LNCaP clone FGC (cell line): ENCODE data around the gene DSCAM.

Experiments
- DNase-seq: peaks from one replicate; pipeline ENCODE4 v3.0.0-alpha.2; 2011; ENCODE audit warnings: low read depth
- H3K4me3 ChIP-seq: 2 replicates; pipeline ENCODE4 v1.5.1; 2011; ENCODE audit warnings: mild to moderate bottlenecking, low read depth, low read length, control low read depth
- TF ChIP-seq, protein P1 (sequence below): IDR thresholded peaks from 2 replicates; pipeline ENCODE4 v1.5.1; 2012; ENCODE audit warnings: mild to moderate bottlenecking; ENCODE audit not compliant: control insufficient read depth, insufficient read depth; ENCODE audit errors: extremely low read depth

The DSCAM gene

DNA sequence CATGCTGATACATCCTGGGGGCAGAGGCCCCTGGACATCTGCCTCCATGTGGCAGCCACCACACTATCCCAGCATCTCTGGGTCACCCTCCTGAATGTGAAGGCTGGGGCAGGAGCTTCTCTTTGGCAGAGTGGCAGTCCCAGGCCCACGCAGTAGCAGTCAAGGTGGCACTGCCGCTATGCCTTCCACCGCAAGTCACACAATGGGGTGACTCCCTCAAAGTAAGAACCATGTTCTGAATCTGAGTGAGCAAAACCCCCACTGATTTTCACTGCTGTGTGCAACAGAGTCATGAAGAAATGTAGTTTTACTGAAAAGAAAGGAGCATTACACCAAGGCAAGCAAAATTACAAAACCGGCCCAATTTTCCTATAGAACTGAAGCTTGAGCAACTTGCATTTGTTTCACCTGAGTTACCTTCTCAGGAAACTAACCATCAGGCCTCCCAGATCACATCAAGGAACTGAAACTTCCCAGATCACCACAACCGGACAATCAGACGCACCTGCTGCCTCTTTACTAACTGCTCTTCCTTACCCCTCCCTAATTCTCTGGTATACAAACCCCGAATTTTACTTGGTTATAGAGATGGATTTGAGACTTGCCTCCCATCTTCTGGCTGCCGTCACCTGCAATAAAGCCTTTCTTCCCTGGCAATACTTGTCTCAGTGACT lies 877.1 kb downstream of the DSCAM start:
- H3K4me3 ChIP-seq: no peak overlapping the region
- TF ChIP-seq, protein P1, sequence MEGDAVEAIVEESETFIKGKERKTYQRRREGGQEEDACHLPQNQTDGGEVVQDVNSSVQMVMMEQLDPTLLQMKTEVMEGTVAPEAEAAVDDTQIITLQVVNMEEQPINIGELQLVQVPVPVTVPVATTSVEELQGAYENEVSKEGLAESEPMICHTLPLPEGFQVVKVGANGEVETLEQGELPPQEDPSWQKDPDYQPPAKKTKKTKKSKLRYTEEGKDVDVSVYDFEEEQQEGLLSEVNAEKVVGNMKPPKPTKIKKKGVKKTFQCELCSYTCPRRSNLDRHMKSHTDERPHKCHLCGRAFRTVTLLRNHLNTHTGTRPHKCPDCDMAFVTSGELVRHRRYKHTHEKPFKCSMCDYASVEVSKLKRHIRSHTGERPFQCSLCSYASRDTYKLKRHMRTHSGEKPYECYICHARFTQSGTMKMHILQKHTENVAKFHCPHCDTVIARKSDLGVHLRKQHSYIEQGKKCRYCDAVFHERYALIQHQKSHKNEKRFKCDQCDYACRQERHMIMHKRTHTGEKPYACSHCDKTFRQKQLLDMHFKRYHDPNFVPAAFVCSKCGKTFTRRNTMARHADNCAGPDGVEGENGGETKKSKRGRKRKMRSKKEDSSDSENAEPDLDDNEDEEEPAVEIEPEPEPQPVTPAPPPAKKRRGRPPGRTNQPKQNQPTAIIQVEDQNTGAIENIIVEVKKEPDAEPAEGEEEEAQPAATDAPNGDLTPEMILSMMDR: no peak
- no peak for DNase-seq

DNA sequence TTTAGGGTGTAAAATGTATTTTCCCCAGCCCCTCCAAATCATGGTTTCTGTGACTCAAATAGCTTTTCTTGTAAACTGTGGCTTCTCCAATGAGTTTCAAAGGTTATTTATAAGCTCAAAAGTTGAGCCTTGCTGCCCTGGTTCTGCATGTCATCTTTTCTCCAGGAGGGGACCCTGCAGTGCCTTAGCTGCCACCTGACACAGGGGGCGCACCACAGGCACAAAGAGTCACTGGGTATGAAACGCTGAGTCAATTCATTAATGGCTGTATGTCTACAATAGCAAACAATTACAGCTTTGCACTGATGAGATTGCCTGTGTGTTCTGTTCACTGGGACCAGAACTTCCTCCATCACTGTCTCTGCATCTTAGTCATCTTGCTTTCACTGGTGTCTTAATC lies 878.9 kb downstream of the DSCAM start:
- DNase-seq: no peak
- H3K4me3 ChIP-seq: no peak overlapping the region
- TF ChIP-seq, protein P1: no peak

DNA sequence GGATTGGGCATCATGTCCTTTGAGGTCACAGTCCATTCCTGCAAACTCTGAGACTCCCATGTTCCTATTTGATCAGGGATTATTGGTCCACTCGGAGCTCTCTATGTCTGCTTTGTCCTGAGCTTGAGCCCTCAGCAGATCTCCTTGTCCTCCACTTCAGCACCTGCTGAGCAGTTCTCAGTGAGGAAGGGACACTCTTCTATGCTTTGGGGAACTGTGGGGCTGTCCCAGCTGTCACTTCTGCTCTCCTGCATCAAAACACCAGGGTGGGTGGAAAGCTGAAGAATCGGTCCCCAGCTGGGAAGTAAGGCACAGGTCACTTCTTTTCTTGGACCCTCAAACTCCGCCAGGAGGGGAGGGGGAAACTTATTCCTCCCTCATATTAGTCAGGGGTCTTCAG lies 880.2 kb downstream of the DSCAM start:
- TF ChIP-seq, protein P1: no peak
- H3K4me3 ChIP-seq: no peak overlapping the region
- no peak for DNase-seq

DNA sequence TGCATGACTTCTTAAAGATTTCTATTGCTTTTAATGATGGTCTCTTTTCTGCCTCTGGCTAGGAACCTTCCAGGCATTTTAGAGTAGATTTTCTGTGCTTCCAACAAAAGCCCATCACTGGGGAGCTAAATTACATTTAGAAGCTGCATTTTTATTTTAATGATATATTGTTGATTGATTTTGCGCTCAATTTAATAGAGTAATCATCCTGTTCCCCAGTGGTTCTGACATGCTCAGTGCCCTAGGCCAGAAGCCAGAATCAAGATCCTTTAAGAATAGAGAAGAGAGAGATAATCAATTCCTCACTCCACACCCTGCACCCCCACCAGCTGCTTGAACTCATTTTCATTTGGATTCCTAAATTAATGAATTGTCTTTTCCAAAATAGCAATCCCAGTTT lies 881.9 kb downstream of the DSCAM start:
- no peak for DNase-seq
- TF ChIP-seq, protein P1: no peak
- H3K4me3 ChIP-seq: no peak overlapping the region

DNA sequence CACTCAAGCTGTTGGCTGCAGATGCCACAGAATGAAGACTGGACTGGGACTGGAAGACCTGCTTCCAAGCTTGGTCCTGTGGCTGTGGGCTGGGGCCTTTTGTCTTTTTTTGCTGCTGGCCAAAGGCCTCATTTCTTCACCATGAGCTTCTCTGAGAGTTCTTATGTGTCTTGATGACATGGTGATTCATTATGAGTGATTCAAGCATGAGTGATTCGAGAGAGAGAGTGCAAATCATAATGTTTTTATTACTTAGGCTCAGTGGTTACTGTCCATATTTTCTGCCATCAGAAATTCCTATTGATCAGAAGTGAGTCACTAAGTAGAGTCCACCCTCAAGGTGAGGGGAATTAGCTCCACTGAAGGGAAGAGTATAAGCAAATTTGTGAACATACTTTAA lies 885.7 kb downstream of the DSCAM start:
- no peak overlapping the region for H3K4me3 ChIP-seq
- TF ChIP-seq, protein P1: no peak
- no peak for DNase-seq
